ENCODE results near the gene SPINK2.

The SPINK2 gene

GRCh38 chr4:56799824-56800756 is 21.4 kb downstream of the SPINK2 start:
- DNase-seq (ENCODE audit: low spot score) = peak; percentile 89
- FAIRE-seq = peak; percentile 83

DNA sequence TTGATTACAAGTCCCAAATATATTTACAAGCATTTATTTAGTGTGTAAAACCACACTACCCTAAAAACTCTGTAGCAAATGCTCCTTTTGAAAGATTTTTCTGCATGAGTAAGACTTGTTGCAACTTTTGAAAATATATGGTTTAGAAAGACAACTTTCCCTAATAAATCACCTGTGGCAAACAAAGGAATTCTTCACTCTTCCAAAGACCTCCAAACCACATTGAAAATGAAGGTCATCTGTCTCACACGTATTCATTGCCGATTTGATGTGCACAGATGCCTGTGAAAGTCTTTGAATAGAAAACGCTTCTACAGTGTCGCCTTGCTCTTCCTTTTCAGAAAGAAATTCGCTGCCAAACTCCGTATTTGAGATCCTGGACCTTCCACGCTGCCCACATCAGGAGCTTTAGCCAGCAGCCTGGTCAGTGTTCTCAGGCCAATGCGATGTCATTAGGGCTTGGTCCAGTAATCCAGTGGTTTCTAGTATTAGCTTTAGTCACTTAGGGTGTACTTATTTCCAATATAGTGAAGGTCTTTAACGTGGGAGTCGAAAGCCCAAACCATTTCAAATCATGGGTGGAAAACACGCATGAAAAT is 22.2 kb downstream of the SPINK2 start:
- DNase-seq (ENCODE audit: low spot score) (no peak), FAIRE-seq (peak; percentile 46)

GRCh38 chr4:56796211-56796610 is 25.3 kb downstream of the SPINK2 start:
- FAIRE-seq = no peak
- DNase-seq (ENCODE audit: low spot score) = no peak

DNA sequence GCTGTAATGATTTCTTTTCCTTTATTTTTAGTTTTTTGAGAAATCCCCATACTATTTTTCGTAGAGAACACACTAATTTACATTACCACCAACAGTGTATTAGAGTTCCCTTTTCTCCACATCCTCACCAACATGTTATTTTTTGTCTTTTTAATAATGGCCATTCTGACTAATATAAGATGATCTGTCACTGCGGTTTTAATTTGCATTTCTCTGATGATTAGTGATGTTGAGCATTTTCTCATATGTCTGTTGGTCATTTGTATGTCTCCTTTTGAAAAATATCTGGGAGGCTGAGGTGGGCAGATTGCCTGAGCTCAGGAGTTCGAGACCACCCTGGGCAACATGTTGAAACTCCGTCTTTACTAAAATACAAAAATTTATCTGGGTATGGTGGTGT is 30.2 kb downstream of the SPINK2 start:
- DNase-seq (ENCODE audit: low spot score) (no peak), FAIRE-seq (no peak)

DNA sequence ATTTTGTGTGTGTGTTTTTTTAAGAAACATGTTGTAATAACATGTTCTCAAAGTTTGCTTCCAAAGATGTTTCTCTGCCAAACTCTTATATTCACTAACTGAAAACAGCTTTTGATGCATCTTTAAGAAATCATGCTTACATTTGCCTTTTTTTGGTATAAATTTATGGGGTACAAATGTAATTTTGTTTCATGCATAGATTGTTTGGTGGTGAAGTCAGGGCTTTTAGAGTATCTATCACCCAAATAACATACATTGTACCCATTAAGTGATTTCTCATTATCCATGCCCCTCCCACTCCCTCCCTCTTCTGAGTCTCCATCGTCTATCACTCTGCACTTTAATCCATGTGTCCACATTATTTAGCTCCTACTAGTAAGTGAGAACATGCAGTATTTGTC is 30.8 kb downstream of the SPINK2 start:
- DNase-seq (ENCODE audit: low spot score) (no peak), FAIRE-seq (peak; percentile 58)

- FAIRE-seq = no peak
These were observed 33.4 kb downstream of the SPINK2 start for GRCh38 chr4:56788081-56788480.

DNA sequence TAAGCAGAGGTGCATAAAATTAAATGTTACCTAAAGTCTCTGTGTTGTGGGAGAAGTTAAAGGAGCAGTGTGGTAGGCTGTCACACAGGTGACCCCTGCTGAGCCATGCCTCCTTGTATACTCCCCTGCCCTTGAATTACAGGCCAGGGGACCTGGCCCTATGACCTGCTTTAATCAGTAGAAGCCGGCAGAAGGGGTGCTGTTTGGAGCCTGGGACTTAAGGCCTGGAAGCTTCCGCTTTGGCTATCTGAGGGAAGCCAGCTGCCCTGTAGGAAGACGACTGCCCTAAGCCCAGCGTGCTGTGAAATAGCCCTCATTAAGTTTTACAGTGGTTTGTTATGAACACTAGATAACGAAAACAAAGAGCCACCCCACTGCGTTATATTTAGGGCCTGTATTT is 34.1 kb downstream of the SPINK2 start:
- DNase-seq (ENCODE audit: low spot score) (no peak), FAIRE-seq (no peak)

More at GRCh38 chr4:56788081-56788480, 33.4 kb downstream of the SPINK2 start:
- no peak for DNase-seq (ENCODE audit: low spot score)

DNA sequence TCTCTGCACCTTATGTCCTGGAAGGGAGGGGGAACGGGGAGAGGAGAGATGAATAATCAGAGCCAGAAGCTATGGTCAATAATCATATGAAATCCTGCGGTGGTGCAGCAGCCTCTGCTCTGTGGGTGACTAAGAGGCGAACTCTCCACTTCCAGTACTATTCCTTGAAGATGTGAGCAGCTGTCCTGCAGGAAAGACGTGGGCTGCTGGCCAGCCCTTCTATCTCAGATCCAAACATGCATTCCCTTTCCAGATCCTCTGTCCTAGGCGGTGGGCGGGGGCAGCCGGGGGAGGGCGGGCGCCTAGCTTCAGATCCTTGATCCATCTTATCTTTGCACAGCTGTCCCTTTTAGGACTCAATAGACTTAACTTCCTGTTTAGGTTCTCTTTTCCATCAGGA is 34.5 kb downstream of the SPINK2 start:
- DNase-seq (ENCODE audit: low spot score) (peak; percentile 64), FAIRE-seq (no peak)

- FAIRE-seq (no peak), DNase-seq (ENCODE audit: low spot score) (no peak)
These were observed 37.5 kb downstream of the SPINK2 start for GRCh38 chr4:56783986-56784385.

DNA sequence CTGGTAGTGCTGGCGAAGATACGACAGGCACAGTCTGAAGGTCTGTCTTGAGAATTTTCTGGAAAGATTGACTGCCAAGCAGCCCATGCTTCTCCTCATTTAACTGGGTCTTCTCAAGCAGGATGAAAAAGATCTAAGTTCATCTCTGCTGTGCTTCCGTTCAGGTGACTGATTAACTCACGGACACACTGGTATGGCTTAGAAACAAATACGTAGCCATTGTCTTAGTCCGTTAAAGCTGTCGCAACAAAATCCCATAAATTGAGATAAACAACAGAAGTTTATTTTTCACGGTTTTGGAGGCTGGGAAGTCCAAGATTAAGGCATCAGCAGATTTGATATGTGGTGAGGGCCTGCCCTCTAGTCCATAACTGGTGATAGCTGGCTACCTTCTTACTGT is 39.5 kb downstream of the SPINK2 start:
- DNase-seq (ENCODE audit: low spot score) (no peak), FAIRE-seq (no peak)

DNA sequence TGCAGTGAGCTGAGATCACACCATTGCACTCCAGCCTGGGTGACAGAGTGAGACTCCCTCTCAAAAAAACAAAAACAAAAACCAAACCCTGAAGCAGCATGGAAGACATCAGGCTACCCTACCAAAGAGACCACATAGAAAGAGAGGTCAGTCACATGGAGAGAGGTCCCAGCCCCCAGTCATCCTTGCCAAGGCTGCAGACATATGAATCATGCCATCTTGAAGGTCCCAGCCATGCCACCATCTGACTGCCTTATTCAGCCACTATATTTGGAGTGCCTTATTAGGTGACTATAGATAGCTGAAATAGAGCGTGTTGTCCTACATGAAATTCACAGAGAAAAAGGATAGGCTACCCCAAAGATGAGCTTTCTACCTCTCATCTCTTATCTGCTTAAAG is 48.2 kb downstream of the SPINK2 start:
- FAIRE-seq = no peak
- no peak for DNase-seq (ENCODE audit: low spot score)

GRCh38 chr4:56772134-56772533 is 49.4 kb downstream of the SPINK2 start:
- FAIRE-seq = no peak
- no peak for DNase-seq (ENCODE audit: low spot score)

DNA sequence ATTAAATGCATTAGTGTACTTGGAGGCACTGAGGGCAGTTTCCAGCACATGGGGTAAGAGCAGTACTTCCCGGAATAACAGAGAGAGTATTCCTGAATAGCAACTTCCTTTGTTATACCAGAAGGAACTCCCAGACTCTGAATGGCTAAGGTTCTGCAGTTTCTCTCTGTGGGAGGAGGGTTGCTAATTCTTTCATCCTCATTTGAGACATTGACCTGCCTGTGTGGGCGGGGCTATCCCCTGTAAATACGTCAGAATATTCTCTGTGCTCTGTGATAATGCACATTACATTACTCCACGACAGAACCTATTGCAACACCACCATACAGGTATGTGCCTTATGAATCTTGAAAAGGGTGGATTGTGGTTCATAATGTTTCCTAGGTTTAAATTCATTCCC is 52.7 kb downstream of the SPINK2 start:
- DNase-seq (ENCODE audit: low spot score) (no peak), FAIRE-seq (no peak)

DNA sequence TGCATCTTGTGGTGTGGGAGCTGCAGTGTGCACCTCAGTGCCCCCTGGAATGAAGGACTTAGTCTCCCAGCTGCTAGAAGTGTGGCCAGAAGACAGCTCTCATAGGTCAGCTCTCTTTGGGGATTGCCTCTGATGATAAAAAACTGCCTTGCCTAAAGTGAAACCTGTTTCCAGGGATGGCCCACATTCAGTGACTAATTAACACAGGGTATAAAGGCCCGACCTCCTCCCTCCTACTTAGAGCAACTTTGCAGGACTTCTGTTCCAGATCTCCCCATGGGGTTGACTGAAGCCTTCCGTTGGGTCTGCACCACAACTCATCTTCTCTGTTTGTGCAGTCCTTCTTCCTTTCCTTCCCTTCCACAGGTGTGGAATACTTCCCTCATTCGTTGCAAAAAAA is 53.2 kb downstream of the SPINK2 start:
- DNase-seq (ENCODE audit: low spot score) (no peak), FAIRE-seq (no peak)

DNA sequence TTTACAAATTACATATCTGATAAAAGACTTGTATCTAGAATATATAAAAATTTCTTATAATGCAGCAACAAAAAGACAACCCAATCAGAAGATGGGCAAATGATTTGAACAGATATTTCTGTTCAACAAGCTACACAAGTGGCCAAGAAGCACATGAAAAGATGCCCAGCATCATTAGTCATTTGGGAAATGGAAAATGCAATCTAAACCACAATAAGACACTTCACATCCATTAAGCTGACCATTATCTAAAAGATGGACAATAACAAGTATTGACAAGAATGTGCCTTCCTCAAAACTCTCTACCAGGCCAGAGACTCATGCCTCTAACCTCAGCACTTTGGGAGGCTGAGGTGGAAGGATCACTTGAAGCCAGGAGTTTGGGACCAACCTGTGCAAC is 53.9 kb downstream of the SPINK2 start:
- DNase-seq (ENCODE audit: low spot score) = no peak
- no peak for FAIRE-seq

DNA sequence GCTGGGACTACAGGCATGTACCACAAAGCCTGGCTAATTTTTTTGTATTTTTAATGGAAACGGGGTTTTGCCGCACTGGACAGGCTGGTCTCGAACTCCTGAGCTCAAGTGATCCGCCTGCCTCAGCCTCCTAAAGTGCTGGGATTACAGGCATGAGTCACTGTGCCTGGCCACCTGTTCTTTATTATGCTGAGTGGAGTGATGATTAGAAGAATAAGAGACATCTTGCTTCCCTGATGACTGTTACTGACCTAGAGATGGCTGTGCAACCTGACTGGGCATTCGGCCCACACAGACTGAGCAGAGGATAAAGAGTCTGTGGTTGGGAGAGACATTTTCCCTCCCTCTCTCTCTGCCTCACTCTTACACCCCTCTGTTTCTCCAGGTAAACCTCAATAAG is 56.7 kb downstream of the SPINK2 start:
- FAIRE-seq = peak; percentile 37

GRCh38 chr4:56764223-56764622 is 57.3 kb downstream of the SPINK2 start:
- DNase-seq (ENCODE audit: low spot score) = no peak
- no peak for FAIRE-seq

More for the DNA sequence above, 56.7 kb downstream of the SPINK2 start:
- DNase-seq (ENCODE audit: low spot score) = no peak

GRCh38 chr4:56762484-56763250 is 58.8 kb downstream of the SPINK2 start:
- FAIRE-seq (no peak), DNase-seq (ENCODE audit: low spot score) (no peak)

- no peak for DNase-seq (ENCODE audit: low spot score)
- no peak for FAIRE-seq
These were observed 61.3 kb downstream of the SPINK2 start for GRCh38 chr4:56760183-56760582.

Measured in urothelium cell line (cell line).